Ovary (tissue), 10 donors: ENCODE results near the gene GMPPB. TPM values are rescaled to one million over a fixed set of nuclear protein-coding genes. Genes with fewer than 3 reads are reported as not detected.

ENCODE experiments used
- DNase-seq, 5 donors: peaks; one replicate each; pipeline ENCODE4 v3.0.0-alpha.2; 2019 to 2020
- H3K27ac ChIP-seq, 2 donors: fragments of 200-600 bp; one replicate each; pipeline versions ENCODE4 v1.5.1 to v1.8.0; 2019 to 2022
- H3K27me3 ChIP-seq: fragments of 200-600 bp; one replicate; pipeline ENCODE4 v1.8.0; 2022
- H3K36me3 ChIP-seq: fragments of 200-600 bp; sonication (generic); one replicate; pipeline ENCODE4 v1.5.1; 2019
- H3K4me1 ChIP-seq: one replicate; pipeline ENCODE4 v1.8.1; 2013; ENCODE audit warnings: mild to moderate bottlenecking, moderate library complexity; ENCODE audit not compliant: insufficient read depth
- H3K4me3 ChIP-seq: fragments of 200-600 bp; sonication (generic); one replicate; pipeline ENCODE4 v1.5.1; 2017
- H3K9me3 ChIP-seq, 2 donors: fragments of 200-600 bp in 1 of 2; sonication (generic) in 1 of 2; one replicate each; pipeline versions ENCODE4 v1.5.1 to v1.8.1; 2013 to 2019; ENCODE audit warnings: mild to moderate bottlenecking in 1 of 2, moderate library complexity in 1 of 2
- EP300 ChIP-seq: sonication (generic); formaldehyde crosslinking; IDR thresholded peaks from one replicate; pipeline ENCODE4 v1.6.1; 2017; ENCODE audit warnings: antibody characterized with exemption
- POLR2A ChIP-seq: fragments of 450-650 bp; IDR thresholded peaks from one replicate; pipeline ENCODE4 v1.6.1; 2017; ENCODE audit warnings: antibody characterized with exemption, mild to moderate bottlenecking, moderate library complexity
- WGBS, 3 donors: extraction: QIAGEN DNeasy Blood & Tissue Kit in 1 of 3; methylation state at CpG; one replicate each; pipeline versions ENCODE4 v1.1.5 to v1.1.7; 2013 to 2017; 5-methylcytosine and 5-hydroxymethylcytosine counted together
- intact Hi-C, 4 donors: fragments of 100-400 bp; cut with DNase I; formaldehyde crosslinking; loops; one replicate each; pipeline versions ENCODE4 v1.11.0 to v1.15.1; 2022 to 2023
- long read RNA-seq, 3 donors: library from polyadenylated mRNA in 2 of 3; unstranded in 2 of 3; transcript quantifications; one replicate each; pipeline ENCODE4 v2.0.0 and lab custom pipeline, GENCODE V29; 2021 to 2026
- polyA plus RNA-seq, 2 donors: library from polyadenylated mRNA; stranded (reverse); fragments of 200-250 nt in 1 of 2; fragments of 350-450 nt in 1 of 2; fragmentation: Illumina TruSeq in 1 of 2; extraction: RNeasy Lipid Tissue Mini Kit (QIAGEN cat#74804) in 1 of 2; gene quantifications; one replicate each; pipeline ENCODE4 v1.2.3, GENCODE V29; 2013 to 2014
- total RNA-seq, 7 donors: library from RNA; depleted of rRNA in 2 of 7; stranded (reverse); fragments of >200 nt in 2 of 7; fragmentation: NEBNext Ultra II Directional in 3 of 7; extraction: Animal tissue kit (Norgen Biotek cat#: 25700) in 3 of 7; gene quantifications; one replicate each; pipeline versions ENCODE4 v1.1.0 to v1.2.4, GENCODE V29; 2016 to 2023
- TF ChIP-seq, protein P1 (sequence below), 3 donors: fragments of 450-650 bp in 2 of 3; fragments of 200-600 bp in 1 of 3; IDR thresholded peaks; one replicate each; pipeline versions ENCODE4 v1.5.1 to v1.8.0; 2016 to 2022; ENCODE audit warnings: antibody characterized with exemption in 3 of 3, mild to moderate bottlenecking in 1 of 3
- donor health status: DM: no; HTN: no; CAD: no; lungs with moderate emphysema.
- donor health status: DM: no; HTN: no; CAD: no.
- donor health status: Bipolar disorder and iron deficiency.
- donor health status: DM: yes; HTN: yes; CAD: no.
- donor health status: DM: no; HTN: no; CAD: no.
- donor health status: DM: yes; HTN: yes; CAD: no.

Gene GMPPB
- total RNA-seq, result 10 to 100 TPM; 14.5 to 38.5 (median 29.2) TPM
- 1 to 10 TPM; 4.7 to 9.4 TPM for polyA plus RNA-seq
- long read RNA-seq, donor 1, transcript GMPPB-202 (9 exons, 1,582 nt), result major isoform, 154 of 246 reads
- long read RNA-seq, donor 1, transcript GMPPB-201 (8 exons, 3,217 nt), result minor isoform, 19 of 246 reads
- long read RNA-seq, donor 1, partial matches to known transcripts, result 21 of 246 reads
- long read RNA-seq, donor 1, other reads (novel, unspliced or antisense), result 51 of 246 reads
- long read RNA-seq, donor 2, transcript GMPPB-202 (9 exons, 1,582 nt), result major isoform, 5 of 6 reads
- long read RNA-seq, donor 2, partial matches to known transcripts, result 0 of 6 reads
- long read RNA-seq, donor 2, other reads (novel, unspliced or antisense), result 0 of 6 reads
- long read RNA-seq, donor 3, transcript GMPPB-201 (8 exons, 3,217 nt), result minor isoform, 8 of 76 reads
- long read RNA-seq, donor 3, transcript GMPPB-202 (9 exons, 1,582 nt), result major isoform, 44 of 76 reads
- long read RNA-seq, donor 3, partial matches to known transcripts, result 5 of 76 reads
- long read RNA-seq, donor 3, other reads (novel, unspliced or antisense), result 19 of 76 reads

DNA sequence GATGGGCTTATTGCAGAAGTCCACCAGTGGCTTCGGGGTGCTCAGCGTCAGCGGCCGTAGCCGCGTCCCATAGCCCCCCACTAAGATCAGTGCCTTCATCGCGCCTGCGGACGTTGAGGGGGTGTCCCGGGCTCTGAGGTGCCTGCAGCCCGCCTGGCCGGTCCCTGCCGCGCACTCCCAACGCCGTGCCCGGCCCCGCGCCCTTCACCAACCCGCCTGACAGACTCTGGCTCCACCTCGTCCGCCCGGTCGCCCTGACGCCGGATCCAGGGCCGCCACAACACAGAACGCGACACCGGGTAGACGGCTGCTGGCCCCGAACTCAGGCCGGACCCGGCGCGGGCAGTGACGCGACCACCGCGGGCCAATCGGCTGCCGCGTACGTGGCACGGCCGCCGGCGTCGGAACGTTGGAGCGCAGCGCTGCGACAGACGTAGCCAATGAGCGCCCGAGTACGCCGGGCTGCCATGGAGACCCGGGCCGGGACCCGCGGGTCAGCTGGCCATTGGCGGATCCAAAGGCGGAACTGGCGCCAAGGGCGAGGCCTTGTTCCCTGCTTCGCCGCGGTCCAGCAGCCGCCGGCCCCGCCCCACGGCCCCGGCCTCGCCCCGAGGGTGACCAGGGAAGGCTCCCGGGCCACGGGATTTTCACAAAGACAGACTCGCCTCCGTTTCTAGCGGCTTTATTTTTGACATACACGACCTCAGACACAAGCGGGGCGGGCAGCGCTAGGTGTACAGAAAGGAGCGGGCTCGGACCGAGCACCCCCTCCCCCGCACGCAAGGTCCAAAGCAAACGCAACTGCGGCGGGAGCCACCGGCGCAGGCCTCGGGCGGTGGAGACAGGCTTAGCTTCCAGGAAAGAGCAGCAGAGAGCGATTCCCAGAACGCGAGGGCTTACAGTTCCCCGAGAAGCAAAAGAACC, at the start of gene GMPPB:
Gene GMPPB, minus strand, starts transcription at position 324 of the 924 bp plus-strand sequence. Its CDS starts 225 bp downstream, at position 99.
- intact Hi-C loops, result loop anchor here in 2 of 4 donors (2.0 to 5.0 kb wide), 2 partner anchors 63 kb away; partner anchors contain the start of gene IP6K1 (in 2 of the 2)
- TF ChIP-seq EP300, result peak; percentile 28
- peak; percentile 73 for TF ChIP-seq POLR2A
- TF ChIP-seq, protein P1, sequence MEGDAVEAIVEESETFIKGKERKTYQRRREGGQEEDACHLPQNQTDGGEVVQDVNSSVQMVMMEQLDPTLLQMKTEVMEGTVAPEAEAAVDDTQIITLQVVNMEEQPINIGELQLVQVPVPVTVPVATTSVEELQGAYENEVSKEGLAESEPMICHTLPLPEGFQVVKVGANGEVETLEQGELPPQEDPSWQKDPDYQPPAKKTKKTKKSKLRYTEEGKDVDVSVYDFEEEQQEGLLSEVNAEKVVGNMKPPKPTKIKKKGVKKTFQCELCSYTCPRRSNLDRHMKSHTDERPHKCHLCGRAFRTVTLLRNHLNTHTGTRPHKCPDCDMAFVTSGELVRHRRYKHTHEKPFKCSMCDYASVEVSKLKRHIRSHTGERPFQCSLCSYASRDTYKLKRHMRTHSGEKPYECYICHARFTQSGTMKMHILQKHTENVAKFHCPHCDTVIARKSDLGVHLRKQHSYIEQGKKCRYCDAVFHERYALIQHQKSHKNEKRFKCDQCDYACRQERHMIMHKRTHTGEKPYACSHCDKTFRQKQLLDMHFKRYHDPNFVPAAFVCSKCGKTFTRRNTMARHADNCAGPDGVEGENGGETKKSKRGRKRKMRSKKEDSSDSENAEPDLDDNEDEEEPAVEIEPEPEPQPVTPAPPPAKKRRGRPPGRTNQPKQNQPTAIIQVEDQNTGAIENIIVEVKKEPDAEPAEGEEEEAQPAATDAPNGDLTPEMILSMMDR (IDR thresholded peaks at IDR 0.05), result no peak
- H3K27me3 ChIP-seq, result no peaks in the 10 kb centered on the region
- H3K36me3 ChIP-seq, result no peaks in the 10 kb centered on the region
- peaks cover 7% of the 10 kb centered on the region for H3K4me1 ChIP-seq
- peak within 1 kb of the TSS; percentile 68 to 87 for H3K27ac ChIP-seq
- no peaks in the 10 kb centered on the region for H3K9me3 ChIP-seq
- 0 to 1% (median 0%) methylated on average over 83 to 102 of the region's 102 CpGs for WGBS, 3 donors
- DNase-seq, result peak; percentile 96 to 98 (median 97)
- H3K4me3 ChIP-seq, result peak within 1 kb of the TSS; percentile 96

DNA sequence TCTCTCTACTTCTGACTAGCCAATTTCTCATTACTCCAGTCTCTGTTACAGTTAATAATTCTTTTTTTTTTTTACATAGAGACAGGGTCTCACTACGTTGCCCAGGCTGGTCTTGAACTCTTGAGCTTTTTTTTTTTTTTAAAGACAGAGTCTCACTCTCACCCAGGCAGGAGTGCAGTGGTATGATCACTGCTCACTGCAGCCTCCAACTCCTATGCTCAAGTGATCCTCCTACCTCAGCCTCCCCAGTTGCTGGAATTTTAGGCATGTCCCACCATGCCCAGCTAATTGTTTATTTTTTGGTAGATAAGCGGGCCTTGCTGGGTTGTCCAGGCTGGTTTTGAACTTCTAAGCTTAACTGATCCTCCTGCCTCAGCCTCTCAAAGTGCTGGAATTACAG, 49.0 kb upstream of the GMPPB start:
- intact Hi-C loops, result no loop called here
- Histone ChIP-seq H3K4me1 (peaks cover 13% of the 10 kb centered on the region), H3K9me3 (no peaks in the 10 kb centered on the region), H3K27me3 (no peaks in the 10 kb centered on the region), H3K27ac (no peak overlapping the region), H3K36me3 (no peaks in the 10 kb centered on the region), H3K4me3 (no peak overlapping the region)
- 90 to 94% (median 93%) methylated on average over 2 of the region's 2 CpGs for WGBS, 3 donors
- peak in 1 of 5 donors; percentile 1 for DNase-seq
- TF ChIP-seq POLR2A, result no peak
- no peak for TF ChIP-seq EP300
- TF ChIP-seq, protein P1 (IDR thresholded peaks at IDR 0.05), result no peak

DNA sequence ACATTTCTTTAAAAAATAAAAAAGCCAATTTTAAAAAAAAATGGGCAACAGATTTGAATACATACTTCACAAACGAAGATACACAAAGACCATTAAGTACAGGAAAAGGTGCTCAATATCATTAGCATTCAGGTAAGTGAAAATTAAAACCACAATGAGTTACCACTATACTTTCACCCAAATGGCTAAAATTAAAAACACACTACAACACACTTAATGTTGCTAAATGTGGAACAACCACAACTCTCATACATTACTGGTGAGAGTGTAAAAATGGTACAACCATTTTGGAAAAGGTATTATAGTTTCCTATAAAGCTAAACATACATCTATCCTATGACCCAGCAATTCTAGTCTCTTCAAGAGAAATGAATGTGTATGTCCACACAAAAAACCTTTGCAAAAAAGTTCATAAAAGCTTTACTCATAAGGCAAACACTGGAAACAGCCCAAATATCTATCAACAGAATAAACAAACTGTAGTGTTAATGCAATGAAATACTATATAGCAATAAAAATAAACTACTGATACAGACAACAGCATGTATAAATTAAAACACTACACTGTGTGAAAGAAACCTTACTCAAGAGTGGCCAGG, 47.7 kb upstream of the GMPPB start:
- intact Hi-C loops, result no loop called here
- H3K9me3 ChIP-seq, result no peaks in the 10 kb centered on the region
- H3K36me3 ChIP-seq, result no peaks in the 10 kb centered on the region

More for the DNA sequence above, 47.7 kb upstream of the GMPPB start:
- TF ChIP-seq, protein P1 (IDR thresholded peaks at IDR 0.05), result no peak
- TF ChIP-seq EP300, result no peak
- no peak for TF ChIP-seq POLR2A
- Histone ChIP-seq H3K27me3 (no peaks in the 10 kb centered on the region), H3K4me1 (peaks cover 13% of the 10 kb centered on the region), H3K4me3 (no peak overlapping the region), H3K27ac (no peak overlapping the region)
- 61 to 79% (median 67%) methylated on average over 1 of the region's 1 CpG for WGBS, 3 donors
- DNase-seq, result no peak
